Measurements from ENCODE around the gene HLTF. TPM values are rescaled to one million over a fixed set of nuclear protein-coding genes. Genes with fewer than 3 reads are reported as not detected.

Gene HLTF
- total and polyA plus RNA-seq, 2 donors: 11.3 to 28.5 TPM

DNA sequence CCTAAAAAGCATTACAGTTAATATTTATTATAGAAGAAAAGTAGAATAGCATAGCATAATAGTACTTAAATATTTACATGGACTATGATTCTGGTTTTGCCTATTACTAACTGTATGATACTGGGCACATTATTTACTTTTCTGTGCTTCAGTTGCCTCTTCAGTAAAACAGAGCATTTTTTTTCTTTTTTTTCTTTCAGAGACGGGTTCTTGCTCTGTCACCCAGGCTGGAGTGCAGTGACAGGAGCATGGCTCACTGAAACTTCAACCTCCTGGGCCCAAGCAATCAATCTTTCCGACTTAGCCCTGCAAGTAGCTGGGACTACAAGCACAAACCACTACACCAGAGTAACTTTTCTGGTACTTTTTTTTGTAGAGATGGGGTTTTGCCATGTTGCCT, 48.0 kb downstream of the HLTF start:
- Histone ChIP-seq H3K4me1 (ENCODE audit: control insufficient read depth in 2 of 2, insufficient read depth in 2 of 2, low read length in 2 of 2) (no peaks in the 10 kb centered on the region), H3K36me3 (ENCODE audit: control insufficient read depth in 2 of 2, insufficient read depth in 2 of 2, low read length in 1 of 2) (peaks cover 11 to 27% of the 10 kb centered on the region in 2 donors), H3K27ac (ENCODE audit: low read depth in 1 of 2, low read length in 1 of 2) (no peak overlapping the region), H3K9me3 (ENCODE audit: control insufficient read depth in 2 of 2, insufficient read depth in 1 of 2, low read length in 1 of 2) (no peaks in the 10 kb centered on the region), H3K27me3 (ENCODE audit: control insufficient read depth in 2 of 2, insufficient read depth in 1 of 2, low read length in 1 of 2) (no peaks in the 10 kb centered on the region), H3K4me3 (ENCODE audit: low read length in 2 of 2) (no peak overlapping the region)
- DNase-seq (ENCODE audit: low read depth in 6 of 9, low spot score in 9 of 9): no peak
- 98% methylated on average over 2 of the region's 2 CpGs for WGBS

DNA sequence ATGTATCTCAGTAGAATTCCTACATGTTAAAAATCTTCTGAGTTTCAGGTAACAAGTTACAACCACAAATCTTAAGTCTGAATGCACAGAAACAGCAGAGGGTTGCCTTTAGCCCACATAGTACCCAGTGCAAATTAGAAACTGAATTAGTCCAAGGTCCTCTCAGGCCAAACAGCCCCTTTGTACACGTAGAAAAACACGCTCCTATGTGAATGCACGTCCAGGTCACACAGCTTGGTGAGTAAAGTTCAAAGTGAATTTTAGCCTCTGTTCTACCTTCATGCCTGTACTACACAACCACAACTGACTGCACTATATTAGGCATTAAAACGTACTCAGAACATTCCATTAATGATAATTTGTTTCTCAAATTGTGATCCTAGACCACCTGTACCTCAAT, 48.6 kb downstream of the HLTF start:
- 98% methylated on average over 4 of the region's 4 CpGs for WGBS
- Histone ChIP-seq H3K4me1 (ENCODE audit: control insufficient read depth in 2 of 2, insufficient read depth in 2 of 2, low read length in 2 of 2) (no peaks in the 10 kb centered on the region), H3K4me3 (ENCODE audit: low read length in 2 of 2) (no peak overlapping the region), H3K27ac (ENCODE audit: low read depth in 1 of 2, low read length in 1 of 2) (no peak overlapping the region), H3K36me3 (ENCODE audit: control insufficient read depth in 2 of 2, insufficient read depth in 2 of 2, low read length in 1 of 2) (peaks cover 11 to 24% of the 10 kb centered on the region in 2 donors), H3K9me3 (ENCODE audit: control insufficient read depth in 2 of 2, insufficient read depth in 1 of 2, low read length in 1 of 2) (no peaks in the 10 kb centered on the region), H3K27me3 (ENCODE audit: control insufficient read depth in 2 of 2, insufficient read depth in 1 of 2, low read length in 1 of 2) (no peaks in the 10 kb centered on the region)
- no peak for DNase-seq (ENCODE audit: low read depth in 6 of 9, low spot score in 9 of 9)

DNA sequence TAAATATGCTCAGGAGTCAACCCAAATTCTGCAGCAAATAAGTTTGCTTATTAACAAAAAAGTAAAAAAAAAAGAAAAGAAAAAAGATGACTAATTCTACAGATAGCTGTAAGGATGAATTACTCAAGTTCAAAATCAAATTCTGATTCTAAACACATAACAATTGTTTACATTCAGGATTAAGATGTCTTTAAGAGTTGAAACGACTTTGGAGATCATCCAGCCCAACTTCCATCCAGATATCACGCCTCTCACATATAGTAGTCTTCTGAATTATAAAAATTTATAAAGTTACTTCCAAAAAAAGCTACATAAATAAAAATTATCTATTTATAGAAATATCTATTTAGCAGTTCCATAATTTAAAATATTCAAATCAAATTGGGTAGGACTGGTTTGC, 55.2 kb downstream of the HLTF start:
- no peak overlapping the region for H3K27ac ChIP-seq (ENCODE audit: low read depth in 1 of 2, low read length in 1 of 2)
- H3K27me3 ChIP-seq (ENCODE audit: control insufficient read depth in 2 of 2, insufficient read depth in 1 of 2, low read length in 1 of 2): no peaks in the 10 kb centered on the region
- no peaks in the 10 kb centered on the region for H3K9me3 ChIP-seq (ENCODE audit: control insufficient read depth in 2 of 2, insufficient read depth in 1 of 2, low read length in 1 of 2)
- no peaks in the 10 kb centered on the region for H3K4me1 ChIP-seq (ENCODE audit: control insufficient read depth in 2 of 2, insufficient read depth in 2 of 2, low read length in 2 of 2)
- no peak for DNase-seq (ENCODE audit: low read depth in 6 of 9, low spot score in 9 of 9)
- H3K4me3 ChIP-seq (ENCODE audit: low read length in 2 of 2): no peak overlapping the region
- 97% methylated on average over 2 of the region's 2 CpGs for WGBS
- H3K36me3 ChIP-seq (ENCODE audit: control insufficient read depth in 2 of 2, insufficient read depth in 2 of 2, low read length in 1 of 2): peaks cover 8 to 15% of the 10 kb centered on the region in 2 donors

DNA sequence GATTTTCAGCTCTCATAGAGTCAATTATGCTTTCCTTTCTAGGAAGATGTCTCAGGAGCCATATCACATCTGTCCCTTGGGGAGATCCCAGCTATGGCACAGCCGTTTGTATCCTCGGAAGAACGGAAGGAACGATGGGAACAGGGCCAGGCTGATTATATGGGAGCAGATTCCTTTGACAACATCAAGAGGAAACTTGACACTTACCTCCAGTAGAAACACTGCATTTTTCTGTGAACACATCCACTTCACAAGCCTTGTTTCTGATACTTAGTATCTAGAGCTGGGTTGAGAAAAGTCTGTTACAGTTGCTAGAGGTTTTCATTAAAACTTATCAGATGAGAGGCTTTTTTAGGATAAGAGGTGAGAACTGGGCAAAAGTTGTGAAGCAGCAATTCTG, 59.6 kb downstream of the HLTF start:
- 96% methylated on average over 4 of the region's 4 CpGs for WGBS
- Histone ChIP-seq H3K9me3 (ENCODE audit: control insufficient read depth in 2 of 2, insufficient read depth in 1 of 2, low read length in 1 of 2) (no peaks in the 10 kb centered on the region), H3K36me3 (ENCODE audit: control insufficient read depth in 2 of 2, insufficient read depth in 2 of 2, low read length in 1 of 2) (peaks cover 8 to 15% of the 10 kb centered on the region in 2 donors)

DNA sequence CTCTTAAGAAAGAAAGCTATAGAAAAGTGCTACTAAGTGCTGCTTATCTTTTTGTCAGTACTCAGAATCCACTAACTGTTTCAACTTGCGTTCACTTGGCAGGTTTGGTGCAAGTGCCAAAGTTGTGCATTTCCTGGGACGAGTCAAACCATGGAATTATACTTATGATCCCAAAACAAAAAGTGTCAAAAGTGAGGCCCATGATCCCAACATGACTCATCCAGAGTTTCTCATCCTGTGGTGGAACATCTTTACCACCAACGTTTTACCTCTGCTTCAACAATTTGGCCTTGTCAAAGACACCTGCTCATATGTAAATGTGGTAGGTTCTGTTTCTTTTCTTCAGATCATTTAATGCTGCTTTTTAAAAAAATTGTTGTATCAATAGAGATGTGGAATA, 62.4 kb downstream of the HLTF start:
- H3K27me3 ChIP-seq (ENCODE audit: control insufficient read depth in 2 of 2, insufficient read depth in 1 of 2, low read length in 1 of 2): no peaks in the 10 kb centered on the region
- WGBS: over 99% methylated on average over 3 of the region's 3 CpGs
- no peak overlapping the region for H3K27ac ChIP-seq (ENCODE audit: low read depth in 1 of 2, low read length in 1 of 2)
- H3K4me1 ChIP-seq (ENCODE audit: control insufficient read depth in 2 of 2, insufficient read depth in 2 of 2, low read length in 2 of 2): no peaks in the 10 kb centered on the region
- peaks cover 5 to 8% of the 10 kb centered on the region in 2 donors for H3K36me3 ChIP-seq (ENCODE audit: control insufficient read depth in 2 of 2, insufficient read depth in 2 of 2, low read length in 1 of 2)
- no peaks in the 10 kb centered on the region for H3K9me3 ChIP-seq (ENCODE audit: control insufficient read depth in 2 of 2, insufficient read depth in 1 of 2, low read length in 1 of 2)
- no peak for DNase-seq (ENCODE audit: low read depth in 6 of 9, low spot score in 9 of 9)
- H3K4me3 ChIP-seq (ENCODE audit: low read length in 2 of 2): no peak overlapping the region

More for the DNA sequence above, 59.6 kb downstream of the HLTF start:
- Histone ChIP-seq H3K4me1 (ENCODE audit: control insufficient read depth in 2 of 2, insufficient read depth in 2 of 2, low read length in 2 of 2) (no peaks in the 10 kb centered on the region), H3K27me3 (ENCODE audit: control insufficient read depth in 2 of 2, insufficient read depth in 1 of 2, low read length in 1 of 2) (no peaks in the 10 kb centered on the region), H3K27ac (ENCODE audit: low read depth in 1 of 2, low read length in 1 of 2) (no peak overlapping the region), H3K4me3 (ENCODE audit: low read length in 2 of 2) (no peak overlapping the region)
- no peak for DNase-seq (ENCODE audit: low read depth in 6 of 9, low spot score in 9 of 9)

DNA sequence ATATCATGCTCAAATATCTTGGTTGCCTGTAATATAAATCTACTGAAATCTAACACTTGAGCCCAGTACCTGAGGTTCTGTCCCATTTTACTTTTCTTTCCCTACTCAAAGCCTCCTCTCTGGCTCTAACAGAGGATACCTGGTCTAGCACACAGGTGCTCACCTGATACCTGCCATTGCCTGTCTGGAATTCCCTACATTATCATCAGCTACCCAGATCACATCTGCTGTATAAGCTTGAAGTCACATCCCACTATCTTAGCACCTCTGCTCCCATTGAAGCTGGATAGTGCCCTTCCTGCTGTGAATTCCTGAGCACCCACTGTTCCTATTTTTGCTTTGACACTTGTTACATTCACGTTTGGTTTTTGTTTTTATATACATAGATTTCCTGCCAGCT, 64.5 kb downstream of the HLTF start:
- DNase-seq (ENCODE audit: low read depth in 6 of 9, low spot score in 9 of 9): no peak
- no peaks in the 10 kb centered on the region for H3K4me1 ChIP-seq (ENCODE audit: control insufficient read depth in 2 of 2, insufficient read depth in 2 of 2, low read length in 2 of 2)
- H3K27me3 ChIP-seq (ENCODE audit: control insufficient read depth in 2 of 2, insufficient read depth in 1 of 2, low read length in 1 of 2): no peaks in the 10 kb centered on the region
- WGBS: 88% methylated on average over 1 of the region's 1 CpG
- H3K9me3 ChIP-seq (ENCODE audit: control insufficient read depth in 2 of 2, insufficient read depth in 1 of 2, low read length in 1 of 2): no peaks in the 10 kb centered on the region
- peaks cover 0 to 3% of the 10 kb centered on the region in 2 donors for H3K36me3 ChIP-seq (ENCODE audit: control insufficient read depth in 2 of 2, insufficient read depth in 2 of 2, low read length in 1 of 2)
- no peak overlapping the region for H3K4me3 ChIP-seq (ENCODE audit: low read length in 2 of 2)
- no peak overlapping the region for H3K27ac ChIP-seq (ENCODE audit: low read depth in 1 of 2, low read length in 1 of 2)

DNA sequence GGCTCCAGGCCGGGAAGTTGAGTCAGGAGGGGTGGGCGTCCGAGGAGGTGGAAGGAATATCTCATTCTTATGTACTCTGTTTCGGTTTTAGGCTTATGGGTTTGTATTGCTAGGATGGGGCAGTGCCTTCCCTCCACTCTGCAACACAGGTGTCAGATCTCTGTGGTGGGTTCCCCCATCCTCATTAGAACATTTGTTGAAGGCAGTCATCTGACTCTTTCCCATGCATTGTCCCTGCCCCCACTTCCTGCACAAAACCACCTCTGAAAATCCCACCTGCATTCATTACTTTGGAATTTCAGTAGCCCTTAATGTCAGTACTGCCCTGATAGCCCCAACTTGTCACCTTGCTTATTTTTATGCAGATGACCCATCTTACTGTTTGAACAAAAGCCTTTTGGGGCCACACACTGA, 65.5 kb downstream of the HLTF start:
- Histone ChIP-seq H3K4me1 (ENCODE audit: control insufficient read depth in 2 of 2, insufficient read depth in 2 of 2, low read length in 2 of 2) (no peaks in the 10 kb centered on the region), H3K9me3 (ENCODE audit: control insufficient read depth in 2 of 2, insufficient read depth in 1 of 2, low read length in 1 of 2) (no peaks in the 10 kb centered on the region), H3K36me3 (ENCODE audit: control insufficient read depth in 2 of 2, insufficient read depth in 2 of 2, low read length in 1 of 2) (peaks cover 0 to 8% of the 10 kb centered on the region in 2 donors), H3K27me3 (ENCODE audit: control insufficient read depth in 2 of 2, insufficient read depth in 1 of 2, low read length in 1 of 2) (no peaks in the 10 kb centered on the region), H3K4me3 (ENCODE audit: low read length in 2 of 2) (no peak overlapping the region), H3K27ac (ENCODE audit: low read depth in 1 of 2, low read length in 1 of 2) (no peak overlapping the region)
- WGBS: 97% methylated on average over 4 of the region's 4 CpGs
- no peak for DNase-seq (ENCODE audit: low read depth in 6 of 9, low spot score in 9 of 9)

DNA sequence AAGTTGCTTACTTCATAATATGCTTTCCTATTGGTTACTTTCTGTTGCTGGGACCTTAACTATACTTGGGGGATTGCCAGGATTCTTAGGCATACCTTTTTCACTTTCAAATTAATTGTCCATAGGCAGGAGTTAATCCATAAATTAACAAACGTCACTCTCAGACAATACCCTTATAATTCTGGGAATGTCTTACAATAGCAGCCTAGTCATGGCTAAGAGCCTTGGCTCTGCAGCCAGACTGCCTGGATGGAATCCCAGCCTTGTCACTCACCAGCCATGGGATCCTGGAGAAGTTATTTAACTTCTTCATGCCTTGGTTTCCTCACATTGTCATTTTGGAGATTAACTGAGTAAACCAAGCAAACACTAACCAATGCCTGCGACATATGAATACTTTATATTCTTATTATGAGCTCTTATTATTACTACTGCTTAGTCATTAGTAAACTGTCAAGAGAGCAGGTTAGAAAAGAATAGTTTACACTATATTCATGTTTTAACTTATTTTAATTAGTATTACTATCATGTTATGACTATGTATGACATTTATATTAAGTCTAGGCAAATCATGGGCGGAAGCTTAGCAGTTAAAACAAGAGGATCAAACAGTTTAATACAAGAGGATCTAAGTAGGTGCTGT, 66.0 kb downstream of the HLTF start:
- H3K4me3 ChIP-seq (ENCODE audit: low read length in 2 of 2): no peak overlapping the region
- no peak overlapping the region for H3K27ac ChIP-seq (ENCODE audit: low read depth in 1 of 2, low read length in 1 of 2)
- peaks cover 0 to 8% of the 10 kb centered on the region in 2 donors for H3K36me3 ChIP-seq (ENCODE audit: control insufficient read depth in 2 of 2, insufficient read depth in 2 of 2, low read length in 1 of 2)
- DNase-seq (ENCODE audit: low read depth in 6 of 9, low spot score in 9 of 9): no peak
- 92% methylated on average over 3 of the region's 3 CpGs for WGBS
- H3K27me3 ChIP-seq (ENCODE audit: control insufficient read depth in 2 of 2, insufficient read depth in 1 of 2, low read length in 1 of 2): no peaks in the 10 kb centered on the region
- no peaks in the 10 kb centered on the region for H3K4me1 ChIP-seq (ENCODE audit: control insufficient read depth in 2 of 2, insufficient read depth in 2 of 2, low read length in 2 of 2)
- H3K9me3 ChIP-seq (ENCODE audit: control insufficient read depth in 2 of 2, insufficient read depth in 1 of 2, low read length in 1 of 2): no peaks in the 10 kb centered on the region

DNA sequence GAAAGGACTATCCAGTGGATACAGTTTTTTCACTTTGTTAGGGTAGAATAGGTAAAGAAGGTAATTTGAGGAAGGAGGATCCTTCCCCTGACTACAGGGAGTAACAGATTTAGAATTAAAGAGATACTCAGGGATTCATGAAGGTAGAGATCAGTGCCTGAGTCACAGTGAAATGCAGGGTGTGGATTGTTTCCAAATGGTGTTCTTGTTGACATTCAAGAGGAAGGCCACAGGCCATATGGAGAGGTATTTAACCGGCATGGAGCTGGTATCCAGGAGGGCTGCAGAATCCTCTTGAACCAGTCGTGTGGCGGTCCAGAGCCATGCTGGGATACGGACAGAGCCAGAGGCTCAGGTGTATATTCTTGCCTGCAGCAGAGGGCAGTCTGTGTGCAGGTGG, 66.8 kb downstream of the HLTF start:
- Histone ChIP-seq H3K27ac (ENCODE audit: low read depth in 1 of 2, low read length in 1 of 2) (no peak overlapping the region), H3K27me3 (ENCODE audit: control insufficient read depth in 2 of 2, insufficient read depth in 1 of 2, low read length in 1 of 2) (no peaks in the 10 kb centered on the region), H3K9me3 (ENCODE audit: control insufficient read depth in 2 of 2, insufficient read depth in 1 of 2, low read length in 1 of 2) (no peaks in the 10 kb centered on the region), H3K36me3 (ENCODE audit: control insufficient read depth in 2 of 2, insufficient read depth in 2 of 2, low read length in 1 of 2) (peaks cover 0 to 5% of the 10 kb centered on the region in 2 donors), H3K4me1 (ENCODE audit: control insufficient read depth in 2 of 2, insufficient read depth in 2 of 2, low read length in 2 of 2) (no peaks in the 10 kb centered on the region), H3K4me3 (ENCODE audit: low read length in 2 of 2) (no peak overlapping the region)
- 98% methylated on average over 4 of the region's 4 CpGs for WGBS
- DNase-seq (ENCODE audit: low read depth in 6 of 9, low spot score in 9 of 9): no peak
